ENCODE results near the gene SYT1.

GRCh38 chr12:79138872-79139271, 274.3 kb downstream of the SYT1 start:
- TF ChIP-seq CTCF (IDR thresholded peaks at IDR 0.05 in 8 of 11, conservative IDR thresholded peaks at IDR 0.05 in 3 of 11) (no peak), POLR2A (IDR thresholded peaks at IDR 0.05) (no peak), POLR2AphosphoS5 (IDR thresholded peaks at IDR 0.05) (no peak)
